Measurements from ENCODE around the gene RIOK1. TPM values are rescaled to one million over a fixed set of nuclear protein-coding genes. Genes with fewer than 3 reads are reported as not detected.

The RIOK1 gene
- total RNA-seq, 4 donors from 2014 or later: 9.0 to 24.8 (median 13.9) TPM

- TF ChIP-seq CTCF (IDR thresholded peaks at IDR 0.05; ENCODE audit: low read depth): no peak
These were observed 43.6 kb downstream of the RIOK1 start for GRCh38 chr6:7433121-7433617.

GRCh38 chr6:7434672-7435071, 45.1 kb downstream of the RIOK1 start:
- TF ChIP-seq CTCF (IDR thresholded peaks at IDR 0.05; ENCODE audit: low read depth): no peak

- no peak for TF ChIP-seq CTCF (IDR thresholded peaks at IDR 0.05; ENCODE audit: low read depth)
These were observed 48.4 kb downstream of the RIOK1 start for GRCh38 chr6:7438011-7438410.

- no peak for TF ChIP-seq CTCF (IDR thresholded peaks at IDR 0.05; ENCODE audit: low read depth)
These were observed 49.6 kb downstream of the RIOK1 start for GRCh38 chr6:7439228-7439627.

- no peak for TF ChIP-seq CTCF (IDR thresholded peaks at IDR 0.05; ENCODE audit: low read depth)
These were observed 50.9 kb downstream of the RIOK1 start for GRCh38 chr6:7440476-7440875.

GRCh38 chr6:7441048-7441775, 51.6 kb downstream of the RIOK1 start:
- TF ChIP-seq CTCF (IDR thresholded peaks at IDR 0.05; ENCODE audit: low read depth): no peak

GRCh38 chr6:7442467-7442866, 52.9 kb downstream of the RIOK1 start:
- TF ChIP-seq CTCF (IDR thresholded peaks at IDR 0.05; ENCODE audit: low read depth): no peak

Measured in subcutaneous adipose tissue (tissue), 4 donors.